NCI-H345 treated with DMSO at 0.1 percent for 48 hours (cell line): ENCODE data around the gene MMAB.

Experiments used
- DNase-seq: peaks from one replicate; lab custom pipeline; 2025; ENCODE audit not compliant: unreplicated experiment; lab: John Stamatoyannopoulos, UW

MMAB gene

DNA sequence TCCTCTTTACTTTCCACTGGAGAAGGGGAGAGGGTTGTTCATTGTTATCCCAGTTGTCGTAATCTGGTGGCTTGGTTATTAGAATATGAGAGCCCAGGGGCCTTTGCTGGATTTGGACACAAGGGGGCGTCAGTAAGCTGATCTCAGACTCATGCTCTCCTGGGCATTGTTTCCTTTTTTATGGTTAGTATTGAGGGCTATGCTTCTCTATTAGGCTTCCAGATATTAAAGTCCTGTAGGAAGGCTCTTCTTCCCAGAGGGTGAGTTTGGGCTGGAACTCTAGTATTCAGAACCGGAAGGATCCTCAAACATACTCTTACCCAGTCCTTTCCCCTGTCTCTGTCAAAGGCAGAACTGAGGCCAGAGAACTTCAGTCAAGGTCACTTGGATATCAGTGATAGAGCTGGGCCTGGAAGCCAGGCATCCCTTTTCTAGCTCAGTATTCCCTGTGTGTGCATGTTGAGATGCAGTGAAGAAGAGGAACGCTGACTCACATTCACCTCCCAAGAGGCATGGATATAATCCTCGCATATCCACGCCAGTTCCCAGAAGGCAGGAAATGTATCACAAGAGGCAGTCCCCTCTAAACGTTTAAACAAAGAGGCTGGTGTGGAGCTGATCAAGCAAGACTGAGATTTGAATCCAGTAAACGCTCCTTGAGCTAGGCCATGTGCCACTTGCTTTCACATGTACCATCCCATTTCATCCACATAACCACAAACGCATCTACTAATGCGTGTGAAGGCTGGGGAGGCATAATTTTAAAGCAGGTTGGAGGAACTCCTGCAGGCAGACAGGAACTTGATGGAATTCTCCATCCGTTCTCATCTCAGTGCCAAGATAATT is 54.3 kb downstream of the MMAB start:
- peak; percentile 61 for DNase-seq

DNA sequence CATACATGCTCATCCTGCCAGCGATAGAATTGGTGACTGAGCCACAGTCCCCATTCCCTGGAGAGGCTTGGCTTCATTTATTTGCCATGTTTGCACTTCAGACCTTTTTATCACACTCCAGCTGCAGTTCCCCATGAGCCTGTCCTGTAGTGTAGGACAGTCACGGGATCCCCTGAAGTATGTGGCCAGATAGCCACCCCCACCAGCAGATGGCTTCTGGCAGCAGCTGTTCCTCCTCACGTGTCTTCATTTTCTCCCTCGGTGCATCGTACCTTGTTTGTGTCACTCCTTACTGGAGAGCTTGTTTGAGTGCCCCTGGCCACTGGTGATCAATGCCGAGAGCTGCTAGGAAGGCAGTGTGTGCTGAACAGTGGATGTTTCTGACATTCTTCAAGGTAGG is 55.7 kb downstream of the MMAB start:
- DNase-seq, result no peak

DNA sequence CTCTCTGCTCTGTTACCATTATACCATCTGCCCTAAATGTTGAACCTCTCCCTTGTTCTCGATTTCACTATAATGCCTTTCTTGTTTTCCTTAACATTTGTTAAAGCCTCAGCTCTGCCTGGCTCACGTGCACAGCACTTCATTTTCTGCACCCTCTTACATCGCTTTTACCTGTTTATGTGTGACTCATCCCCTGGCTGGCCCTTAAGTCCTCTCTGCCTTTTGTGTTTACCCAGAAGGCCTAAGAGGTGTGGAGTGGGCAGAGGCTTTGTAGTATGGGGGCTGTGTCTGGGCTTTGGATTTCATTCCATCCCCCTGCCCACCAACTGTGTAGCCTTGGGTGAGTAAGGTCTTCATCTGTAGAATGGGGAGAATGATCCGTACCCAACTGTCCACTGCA is 59.3 kb downstream of the MMAB start:
- DNase-seq, result no peak

DNA sequence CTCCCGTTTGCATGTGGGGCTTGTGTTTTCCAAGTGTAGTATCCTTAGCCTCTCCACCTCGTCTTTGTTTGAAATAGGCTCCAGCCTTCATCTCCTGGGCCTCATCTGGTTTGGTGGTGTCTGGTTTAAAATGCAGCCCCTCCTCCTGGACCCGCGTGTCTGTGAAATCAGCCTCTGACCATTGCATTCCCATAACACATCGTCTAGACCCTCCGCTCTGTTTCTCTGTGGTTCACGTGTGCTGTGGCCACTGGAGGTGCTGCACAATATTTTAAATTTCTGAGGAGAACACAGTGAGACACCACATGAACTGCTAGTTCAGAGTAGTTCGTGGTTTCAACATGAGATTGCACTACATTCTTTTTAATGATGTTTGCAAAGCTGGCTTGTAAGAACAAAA is 60.3 kb downstream of the MMAB start:
- no peak for DNase-seq

DNA sequence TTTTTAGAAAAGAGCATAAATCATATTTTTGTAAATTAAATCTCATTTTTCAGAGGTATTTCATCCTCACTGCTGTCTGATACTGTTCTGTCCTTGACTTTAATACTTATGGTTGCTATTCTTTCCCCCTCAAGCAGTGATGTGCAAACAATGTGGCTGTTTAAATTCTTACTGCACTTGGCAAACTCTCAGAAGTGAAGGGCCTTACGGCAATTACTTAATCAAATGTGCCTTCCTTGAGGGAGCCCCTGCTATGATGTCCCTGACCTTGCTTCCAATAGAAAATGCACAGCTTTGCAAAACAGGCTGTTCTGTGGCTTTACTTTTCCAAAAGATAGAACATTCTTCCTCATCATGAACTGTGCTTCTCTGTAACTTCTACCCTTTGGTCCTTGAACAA is 60.7 kb downstream of the MMAB start:
- no peak for DNase-seq

DNA sequence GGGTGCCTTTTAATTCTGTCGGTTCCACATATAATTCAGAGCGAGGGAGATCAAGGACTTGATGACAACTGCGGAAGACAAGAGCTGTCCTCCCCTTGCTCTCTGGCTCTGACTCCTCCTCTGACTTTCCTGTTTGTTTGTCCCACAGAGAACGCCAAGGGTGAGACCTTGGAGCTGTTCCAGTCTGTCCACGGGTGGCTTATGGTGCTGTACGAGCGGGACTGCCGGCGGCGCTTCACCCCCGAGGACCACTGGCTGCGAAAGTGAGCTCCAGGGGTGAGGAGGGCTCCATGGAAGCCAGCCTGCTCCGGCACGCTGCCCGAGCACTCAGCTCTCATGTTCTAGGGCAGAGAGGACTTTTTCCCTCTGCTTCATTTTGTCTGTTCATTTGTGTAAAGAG is 63.1 kb downstream of the MMAB start:
- peak; percentile 67 for DNase-seq

DNA sequence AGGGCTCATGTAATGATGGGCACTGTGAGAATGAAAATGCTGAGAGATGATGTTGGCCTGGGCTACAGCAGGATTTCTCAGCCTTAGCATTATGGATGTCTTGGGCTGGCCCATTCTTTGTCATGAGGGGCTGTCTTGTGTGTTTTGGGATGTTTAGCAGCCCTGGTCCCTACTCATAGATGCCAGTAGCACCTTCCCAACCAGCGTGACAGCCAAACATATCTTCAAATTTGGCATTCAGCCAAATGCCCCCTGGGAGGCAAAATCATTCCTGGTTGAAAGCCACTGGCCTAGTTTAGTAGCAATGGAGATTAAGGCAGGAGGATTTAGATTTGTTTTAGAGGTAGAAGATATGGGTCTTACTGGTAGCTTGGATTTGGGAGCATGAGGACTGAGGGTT is 69.2 kb downstream of the MMAB start:
- peak; percentile 42 for DNase-seq
